Measurements from ENCODE around the gene IFT74.

IFT74 gene

DNA sequence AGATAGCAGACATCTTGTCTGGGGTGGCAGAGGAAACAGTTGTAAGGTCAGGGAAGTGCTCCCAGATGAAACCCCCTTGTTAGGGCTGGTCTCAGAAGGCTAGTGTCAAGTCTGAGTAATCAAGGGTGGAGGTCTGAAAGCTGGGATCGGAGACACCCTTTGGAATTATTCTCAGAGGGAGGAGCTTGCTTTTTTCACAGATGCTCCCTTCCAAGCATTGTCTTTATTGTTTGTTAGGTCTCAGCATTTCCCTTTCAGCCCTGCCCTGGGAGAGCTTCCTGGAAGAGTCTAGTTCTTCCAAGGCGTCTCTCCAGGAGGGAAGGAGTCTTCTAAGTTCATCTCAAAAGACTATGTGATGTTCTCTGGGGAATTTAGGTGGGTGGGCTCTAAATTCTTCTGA is 156.0 kb downstream of the IFT74 start:
- Mint-ChIP-seq H3K4me1 (ENCODE audit: low read depth) (no peaks in the 10 kb centered on the region), H3K9me3 (no peaks in the 10 kb centered on the region), H3K36me3 (ENCODE audit: low read depth) (no peaks in the 10 kb centered on the region), H3K4me3 (no peak overlapping the region), H3K27ac (no peak overlapping the region), H3K27me3 (ENCODE audit: low read depth) (no peaks in the 10 kb centered on the region)
